NCI-H146 treated with DMSO at 0.1 percent for 48 hours (cell line): ENCODE data around the gene LRRC17.

Experiments
- DNase-seq: peaks from one replicate; lab custom pipeline; 2025; ENCODE audit not compliant: unreplicated experiment; lab: John Stamatoyannopoulos, UW

Gene LRRC17

GRCh38 chr7:102985176-102985783 lies 72.5 kb downstream of the LRRC17 start:
- no peak for DNase-seq

- no peak for DNase-seq
Measured at GRCh38 chr7:102988088-102988487, 75.3 kb downstream of the LRRC17 start.

GRCh38 chr7:102988631-102989560 lies 76.1 kb downstream of the LRRC17 start:
- no peak for DNase-seq

GRCh38 chr7:102990642-102991041 lies 77.8 kb downstream of the LRRC17 start:
- DNase-seq: no peak

- DNase-seq: no peak
Measured at GRCh38 chr7:102991077-102991539, 78.3 kb downstream of the LRRC17 start.

GRCh38 chr7:102991540-102992214 lies 78.9 kb downstream of the LRRC17 start:
- no peak for DNase-seq

- DNase-seq: no peak
Measured at GRCh38 chr7:102992509-102992937, 79.7 kb downstream of the LRRC17 start.

GRCh38 chr7:102992938-102993717 lies 80.3 kb downstream of the LRRC17 start:
- DNase-seq: no peak

- DNase-seq: no peak
Measured at GRCh38 chr7:102993718-102994029, 80.9 kb downstream of the LRRC17 start.

- DNase-seq: no peak
Measured at GRCh38 chr7:102994567-102994966, 81.8 kb downstream of the LRRC17 start.
